ENCODE data around the gene YTHDF1.

Gene YTHDF1

DNA sequence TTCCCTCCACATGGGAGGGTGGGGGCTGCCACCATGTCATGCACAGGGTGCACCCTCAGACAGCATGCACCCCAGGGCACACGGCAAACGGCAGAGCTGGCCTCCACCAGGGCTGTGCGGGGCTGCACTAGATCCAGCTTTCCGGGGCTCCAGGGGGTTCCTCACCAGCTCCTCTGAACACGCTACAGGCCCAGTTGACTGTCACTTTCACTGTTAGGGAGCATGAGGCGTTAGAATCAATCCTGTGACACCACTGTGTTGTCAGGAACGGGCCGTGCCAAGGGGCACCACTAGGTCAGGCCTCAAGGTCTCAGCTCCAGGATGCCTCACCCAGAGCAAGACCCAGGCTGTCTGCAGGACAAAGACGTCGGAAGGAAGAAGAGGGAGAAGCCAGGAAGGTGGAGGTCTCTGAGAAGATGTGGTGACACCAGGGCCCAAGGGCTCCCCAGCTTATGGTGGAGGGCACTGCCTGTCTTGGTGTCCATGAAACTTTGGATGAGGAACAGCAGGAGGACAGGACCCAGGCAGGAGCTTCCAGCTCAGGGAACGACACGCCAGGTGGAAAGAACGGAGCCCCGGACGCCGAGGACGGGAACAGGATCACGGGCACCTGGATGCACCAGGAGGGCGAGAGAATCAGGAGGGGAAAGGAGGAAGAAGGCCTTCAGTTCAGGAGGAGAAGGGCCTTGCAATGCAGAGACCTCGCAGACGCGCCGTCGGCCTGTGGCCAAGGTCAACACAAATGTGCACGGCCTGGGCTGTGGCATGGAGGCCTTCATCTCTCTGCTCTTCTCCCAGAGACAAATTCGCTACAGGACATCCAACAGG, 49.5 kb downstream of the YTHDF1 start:
- Histone ChIP-seq H3K4me3 (no peak overlapping the region), H3K27ac (no peak overlapping the region)
- DNase-seq (ENCODE audit: low spot score): no peak
- TF ChIP-seq, protein P1, sequence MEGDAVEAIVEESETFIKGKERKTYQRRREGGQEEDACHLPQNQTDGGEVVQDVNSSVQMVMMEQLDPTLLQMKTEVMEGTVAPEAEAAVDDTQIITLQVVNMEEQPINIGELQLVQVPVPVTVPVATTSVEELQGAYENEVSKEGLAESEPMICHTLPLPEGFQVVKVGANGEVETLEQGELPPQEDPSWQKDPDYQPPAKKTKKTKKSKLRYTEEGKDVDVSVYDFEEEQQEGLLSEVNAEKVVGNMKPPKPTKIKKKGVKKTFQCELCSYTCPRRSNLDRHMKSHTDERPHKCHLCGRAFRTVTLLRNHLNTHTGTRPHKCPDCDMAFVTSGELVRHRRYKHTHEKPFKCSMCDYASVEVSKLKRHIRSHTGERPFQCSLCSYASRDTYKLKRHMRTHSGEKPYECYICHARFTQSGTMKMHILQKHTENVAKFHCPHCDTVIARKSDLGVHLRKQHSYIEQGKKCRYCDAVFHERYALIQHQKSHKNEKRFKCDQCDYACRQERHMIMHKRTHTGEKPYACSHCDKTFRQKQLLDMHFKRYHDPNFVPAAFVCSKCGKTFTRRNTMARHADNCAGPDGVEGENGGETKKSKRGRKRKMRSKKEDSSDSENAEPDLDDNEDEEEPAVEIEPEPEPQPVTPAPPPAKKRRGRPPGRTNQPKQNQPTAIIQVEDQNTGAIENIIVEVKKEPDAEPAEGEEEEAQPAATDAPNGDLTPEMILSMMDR (IDR thresholded peaks at IDR 0.05): no peak

DNA sequence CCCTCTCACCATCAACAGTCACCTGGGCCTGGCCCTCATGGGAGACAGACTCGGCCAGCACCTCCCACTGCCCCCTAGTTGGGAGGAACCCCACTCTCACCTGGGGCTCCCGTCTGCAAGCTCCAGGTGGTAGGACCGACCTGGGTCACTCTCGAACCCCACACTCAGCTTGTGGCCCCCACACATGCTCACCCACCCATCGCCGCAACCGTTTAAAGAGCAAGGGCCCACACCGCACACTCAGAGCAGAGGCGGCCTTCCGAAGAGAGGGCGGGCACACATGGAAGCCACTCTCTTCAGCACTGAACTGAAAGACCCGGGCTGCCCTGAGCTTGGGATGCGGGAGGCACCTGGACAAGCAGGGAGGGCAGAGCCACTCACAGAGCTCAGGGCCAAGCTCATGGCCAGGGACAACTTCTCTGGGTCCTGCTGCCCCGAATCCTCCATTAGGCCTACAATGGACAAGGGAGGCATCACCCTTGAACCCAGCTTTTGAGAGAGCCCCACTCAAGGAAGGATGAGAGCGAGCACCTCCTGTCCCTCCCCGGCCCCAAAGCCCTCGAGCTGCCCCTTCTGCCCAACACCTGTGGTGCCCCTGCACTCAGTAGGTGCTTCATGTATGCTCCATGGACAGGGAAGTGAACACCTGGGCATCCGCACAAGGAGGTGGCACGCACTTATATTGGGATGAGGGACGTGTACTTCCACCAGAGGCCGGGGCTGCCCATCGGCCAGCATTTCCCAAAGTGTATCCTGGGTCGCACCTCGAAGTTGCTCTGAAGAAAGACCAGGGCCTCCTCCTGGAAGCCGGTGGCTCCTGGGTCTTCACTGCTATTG, 50.4 kb downstream of the YTHDF1 start:
- no peak for DNase-seq (ENCODE audit: low spot score)
- TF ChIP-seq, protein P1 (IDR thresholded peaks at IDR 0.05): no peak
- no peak overlapping the region for H3K4me3 ChIP-seq

DNA sequence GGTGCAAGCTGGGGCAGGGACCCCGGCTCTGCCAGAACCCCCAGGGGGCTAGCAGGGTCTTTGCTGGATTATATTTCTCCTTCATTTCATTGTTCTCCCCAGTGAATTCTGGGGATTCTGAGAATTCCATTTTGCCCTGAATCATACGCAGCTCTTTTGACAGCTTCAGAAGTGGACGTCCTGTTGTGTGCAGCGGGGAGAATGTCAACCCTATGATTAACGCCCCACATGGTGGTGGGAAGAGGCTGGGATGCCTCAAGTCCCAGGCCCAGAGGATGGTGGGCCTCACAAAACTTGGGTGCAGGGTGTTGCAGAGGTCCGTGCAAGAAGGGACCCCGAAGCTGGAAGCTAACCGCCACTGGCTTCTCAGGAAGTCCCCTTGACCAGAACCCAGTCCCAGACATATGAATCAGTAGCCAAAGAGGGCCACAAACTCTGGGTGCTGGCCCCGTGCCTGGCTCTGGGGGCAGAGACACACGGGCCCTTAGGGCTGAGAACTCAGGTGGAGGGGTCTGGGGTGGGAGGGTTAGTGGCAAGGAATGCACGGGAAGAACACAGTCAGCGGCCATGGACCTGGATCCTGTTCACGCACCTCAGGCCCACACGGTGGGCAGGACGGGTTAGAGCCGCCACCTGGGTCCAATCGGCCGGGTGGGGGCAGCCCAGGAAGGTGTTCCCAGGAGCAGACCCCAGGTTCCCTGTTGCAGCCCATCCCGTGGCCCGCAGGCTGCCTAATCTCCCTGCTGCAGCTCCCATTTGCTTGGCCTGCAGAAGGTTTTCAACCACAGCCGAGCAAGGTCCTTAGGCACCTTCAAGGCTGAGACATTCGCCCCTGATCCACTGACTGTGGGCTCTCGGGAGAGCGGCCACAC, 51.2 kb downstream of the YTHDF1 start:
- H3K4me3 ChIP-seq: no peak overlapping the region
- TF ChIP-seq, protein P1 (IDR thresholded peaks at IDR 0.05): no peak
- H3K27ac ChIP-seq: no peak overlapping the region
- DNase-seq (ENCODE audit: low spot score): no peak

More for the DNA sequence above, 50.4 kb downstream of the YTHDF1 start:
- no peak overlapping the region for H3K27ac ChIP-seq

DNA sequence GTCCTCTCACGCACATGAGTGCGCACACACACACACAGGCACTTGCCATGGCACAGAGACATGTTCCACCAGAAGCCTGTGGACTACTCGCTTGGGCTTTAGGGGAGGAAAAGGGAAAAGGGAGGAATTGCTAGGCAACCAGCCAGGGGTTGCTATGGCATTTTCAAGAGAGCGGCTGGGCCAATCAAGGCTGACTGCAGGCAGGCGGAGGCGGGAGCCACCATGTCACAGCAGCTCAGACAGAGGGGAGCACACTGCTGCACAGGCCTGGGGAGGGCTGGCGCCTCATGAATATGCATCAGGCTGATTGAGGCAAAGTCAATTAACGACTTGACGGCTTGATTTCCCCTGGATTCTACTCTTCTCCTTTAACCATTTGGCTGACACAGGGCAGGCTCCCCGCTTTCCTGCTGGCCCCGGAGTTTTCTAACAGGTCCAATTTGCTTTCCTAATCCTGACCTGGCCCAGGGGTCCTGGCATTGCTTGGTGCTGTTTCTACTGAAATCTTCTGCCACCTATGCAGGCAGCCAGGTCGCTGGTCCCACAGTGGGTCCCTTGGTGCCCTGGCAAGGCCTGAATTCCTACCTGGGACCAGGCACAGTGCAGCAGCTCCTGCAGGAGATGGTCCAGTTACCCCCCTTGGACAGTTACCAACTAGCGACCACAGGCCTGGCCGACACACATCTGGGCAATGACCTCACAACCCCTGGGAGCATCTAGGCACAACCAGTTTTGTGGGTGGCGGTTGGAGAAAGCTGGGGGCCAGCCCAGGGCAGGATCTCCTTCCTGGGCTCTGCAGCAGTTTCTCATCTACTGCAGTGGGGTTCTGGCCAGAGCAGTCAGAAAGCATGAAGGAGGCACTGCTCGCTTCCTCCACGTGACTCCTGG, 52.1 kb downstream of the YTHDF1 start:
- H3K27ac ChIP-seq: no peak overlapping the region
- no peak for DNase-seq (ENCODE audit: low spot score)
- TF ChIP-seq, protein P1 (IDR thresholded peaks at IDR 0.05): no peak
- no peak overlapping the region for H3K4me3 ChIP-seq

DNA sequence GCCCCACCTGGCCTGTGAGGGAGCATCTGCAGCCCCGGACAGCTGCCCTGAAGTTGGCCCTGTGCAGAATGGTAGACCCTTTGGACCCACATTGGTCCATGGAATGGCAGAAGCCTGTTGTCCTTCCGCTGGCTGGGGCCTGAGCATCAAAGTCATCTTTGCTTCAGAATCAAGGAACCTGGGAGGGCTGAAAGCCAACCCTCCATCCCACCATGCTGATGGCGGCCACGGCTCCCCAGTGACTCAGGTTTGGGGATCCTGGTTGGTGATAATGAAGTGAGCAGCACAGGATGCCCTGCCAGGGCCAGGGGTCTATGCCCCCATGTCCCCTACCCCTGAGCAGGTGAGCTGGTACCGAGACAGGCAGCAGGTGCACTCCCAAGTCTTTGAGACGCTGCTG, 52.8 kb downstream of the YTHDF1 start:
- DNase-seq (ENCODE audit: low spot score): no peak
- TF ChIP-seq, protein P1 (IDR thresholded peaks at IDR 0.05): no peak
- Histone ChIP-seq H3K27ac (no peak overlapping the region), H3K4me3 (no peak overlapping the region)
